Ectodermal cell (in vitro differentiated cells): ENCODE data around the gene KPRP. TPM values are rescaled to one million over a fixed set of nuclear protein-coding genes. Genes with fewer than 3 reads are reported as not detected.

Experiments used
- H3K27ac ChIP-seq: 2 replicates; pipeline ENCODE4 v1.7.0; 2013; ENCODE audit warnings: mild to moderate bottlenecking, low read depth, low read length; ENCODE audit not compliant: insufficient read depth, poor library complexity, severe bottlenecking
- H3K27me3 ChIP-seq: 2 replicates; pipeline ENCODE4 v1.7.0; 2013; ENCODE audit warnings: mild to moderate bottlenecking, low read length; ENCODE audit not compliant: insufficient read depth, control insufficient read depth, poor library complexity, severe bottlenecking
- H3K36me3 ChIP-seq: one replicate; pipeline ENCODE4 v1.7.0; 2013; ENCODE audit warnings: low read length; ENCODE audit not compliant: control insufficient read depth, insufficient read depth
- H3K4me1 ChIP-seq: one replicate; pipeline ENCODE4 v1.7.0; 2013; ENCODE audit warnings: low read length; ENCODE audit not compliant: control insufficient read depth, insufficient read depth
- H3K4me3 ChIP-seq: 2 replicates; pipeline ENCODE4 v1.7.0; 2013; ENCODE audit warnings: low read depth, low read length, control low read depth; ENCODE audit not compliant: insufficient read depth
- H3K9me3 ChIP-seq: 2 replicates; pipeline ENCODE4 v1.7.0; 2013; ENCODE audit warnings: mild to moderate bottlenecking, low read length, moderate library complexity; ENCODE audit not compliant: control insufficient read depth
- WGBS, 2 experiments: methylation state at CpG; one replicate each; pipeline ENCODE4 v1.1.7; 2013; ENCODE audit warnings: missing lambda C conversion rate in 2 of 2; 5-methylcytosine and 5-hydroxymethylcytosine counted together
- polyA plus RNA-seq, 4 experiments: library from polyadenylated mRNA; stranded (reverse); fragments of 50-300 nt; gene quantifications; one replicate each; pipeline ENCODE4 v1.2.3, GENCODE V29; 2013

Gene KPRP, protein sequence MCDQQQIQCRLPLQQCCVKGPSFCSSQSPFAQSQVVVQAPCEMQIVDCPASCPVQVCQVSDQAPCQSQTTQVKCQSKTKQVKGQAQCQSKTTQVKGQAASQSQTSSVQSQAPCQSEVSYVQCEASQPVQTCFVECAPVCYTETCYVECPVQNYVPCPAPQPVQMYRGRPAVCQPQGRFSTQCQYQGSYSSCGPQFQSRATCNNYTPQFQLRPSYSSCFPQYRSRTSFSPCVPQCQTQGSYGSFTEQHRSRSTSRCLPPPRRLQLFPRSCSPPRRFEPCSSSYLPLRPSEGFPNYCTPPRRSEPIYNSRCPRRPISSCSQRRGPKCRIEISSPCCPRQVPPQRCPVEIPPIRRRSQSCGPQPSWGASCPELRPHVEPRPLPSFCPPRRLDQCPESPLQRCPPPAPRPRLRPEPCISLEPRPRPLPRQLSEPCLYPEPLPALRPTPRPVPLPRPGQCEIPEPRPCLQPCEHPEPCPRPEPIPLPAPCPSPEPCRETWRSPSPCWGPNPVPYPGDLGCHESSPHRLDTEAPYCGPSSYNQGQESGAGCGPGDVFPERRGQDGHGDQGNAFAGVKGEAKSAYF
- polyA plus RNA-seq (2013, experiment 1 of 4) = not detected
- not detected for polyA plus RNA-seq (2013, experiment 2 of 4)
- not detected for polyA plus RNA-seq (2013, experiment 3 of 4)
- polyA plus RNA-seq (2013, experiment 4 of 4) = not detected

DNA sequence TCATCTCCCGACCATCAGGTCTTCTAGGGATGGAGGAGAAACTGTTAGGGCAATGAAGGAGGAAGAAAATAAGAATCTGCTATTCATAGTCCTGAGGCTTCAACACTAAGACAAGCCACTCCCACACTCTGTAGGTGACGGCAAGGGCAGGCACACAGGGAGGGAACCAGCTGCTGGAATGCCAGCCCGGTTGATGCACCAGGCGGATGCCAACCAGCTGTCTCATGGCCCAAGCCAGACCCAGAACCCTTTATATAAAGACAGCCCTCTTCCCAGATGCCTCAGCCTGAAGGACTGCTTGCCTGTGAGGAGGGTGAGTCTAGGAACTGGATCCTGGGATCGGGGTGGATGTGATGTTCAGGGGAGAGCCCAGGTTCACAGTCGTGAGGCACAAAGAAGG, at the start of gene KPRP:
Gene KPRP (plus strand): TSS at position 279 of the 400 bp plus-strand sequence. CDS start 1,564 bp downstream, outside the sequence.
- H3K36me3 ChIP-seq = no peaks in the 10 kb centered on the region
- no peak within 1 kb of the TSS for H3K4me3 ChIP-seq
- no peaks in the 10 kb centered on the region for H3K4me1 ChIP-seq
- H3K9me3 ChIP-seq = peaks cover 14% of the 10 kb centered on the region
- H3K27me3 ChIP-seq = no peaks in the 10 kb centered on the region
- no peak within 1 kb of the TSS for H3K27ac ChIP-seq
- 77 to 87% methylated on average over 5 to 6 of the region's 6 CpGs for WGBS, 2 experiments

GRCh38 chr1:152718238-152718637, 39.6 kb upstream of the KPRP start:
- Histone ChIP-seq H3K4me1 (no peaks in the 10 kb centered on the region), H3K27me3 (no peaks in the 10 kb centered on the region), H3K9me3 (peaks cover 15% of the 10 kb centered on the region), H3K27ac (no peak overlapping the region), H3K4me3 (no peak overlapping the region), H3K36me3 (no peaks in the 10 kb centered on the region)

DNA sequence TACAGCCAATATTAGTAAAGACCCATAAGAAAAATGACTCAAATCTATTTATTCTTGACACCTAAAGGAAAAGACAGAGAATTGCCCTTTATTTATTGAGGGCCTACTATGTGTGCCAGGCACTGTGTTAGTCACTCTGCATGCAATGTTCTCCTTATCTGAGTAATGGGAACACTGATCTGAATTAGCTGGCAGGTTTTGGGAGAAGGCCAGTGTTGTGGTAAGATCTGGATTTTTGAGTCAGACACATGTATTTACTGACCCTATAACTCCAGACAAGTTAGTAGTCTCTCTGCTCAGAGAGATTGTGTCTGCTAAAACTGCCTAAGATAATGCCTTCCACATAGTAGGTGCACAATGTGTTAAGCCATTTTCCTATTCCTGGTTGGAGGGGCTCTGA, 32.6 kb upstream of the KPRP start:
- Histone ChIP-seq H3K4me3 (no peak overlapping the region), H3K27me3 (no peaks in the 10 kb centered on the region), H3K36me3 (no peaks in the 10 kb centered on the region), H3K4me1 (no peaks in the 10 kb centered on the region), H3K27ac (no peak overlapping the region), H3K9me3 (peaks cover 11% of the 10 kb centered on the region)

GRCh38 chr1:152728986-152729385, 28.8 kb upstream of the KPRP start:
- Histone ChIP-seq H3K27me3 (no peaks in the 10 kb centered on the region), H3K4me1 (no peaks in the 10 kb centered on the region), H3K27ac (no peak overlapping the region), H3K4me3 (no peak overlapping the region), H3K36me3 (no peaks in the 10 kb centered on the region), H3K9me3 (peaks cover 3% of the 10 kb centered on the region)
- 80% methylated on average over 1 of the region's 1 CpG; no CpG with 5 or more reads in 1 of the 2 experiments for WGBS, 2 experiments

DNA sequence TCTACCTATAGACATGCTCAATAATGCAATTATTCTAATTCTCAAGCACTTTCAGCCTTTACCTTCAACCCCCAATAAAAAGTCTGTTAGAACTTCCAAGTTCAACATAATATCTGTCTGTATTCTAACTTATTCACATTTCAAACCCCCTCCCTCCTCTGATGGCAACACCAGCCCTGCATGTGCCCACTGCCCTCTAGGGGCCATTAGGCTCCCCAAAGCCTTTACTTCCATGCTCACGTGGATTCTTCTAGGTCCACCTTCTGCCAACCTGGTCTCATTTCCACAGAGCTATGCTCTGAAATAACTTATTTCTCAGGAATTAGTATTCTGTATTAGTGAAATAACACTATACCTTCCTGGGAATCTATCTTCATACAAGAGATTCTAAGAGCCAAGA, 22.2 kb upstream of the KPRP start:
- Histone ChIP-seq H3K4me1 (no peaks in the 10 kb centered on the region), H3K36me3 (no peaks in the 10 kb centered on the region), H3K9me3 (peaks cover 4% of the 10 kb centered on the region), H3K27me3 (no peaks in the 10 kb centered on the region), H3K27ac (no peak overlapping the region), H3K4me3 (no peak overlapping the region)
- WGBS, 2 experiments = 47 to 50% methylated on average over 1 of the region's 1 CpG

- no peak overlapping the region for H3K27ac ChIP-seq
- WGBS, 2 experiments = 66 to 69% methylated on average over 4 of the region's 5 CpGs
- H3K4me3 ChIP-seq = no peak overlapping the region
- H3K9me3 ChIP-seq = peaks cover 9% of the 10 kb centered on the region
- no peaks in the 10 kb centered on the region for H3K4me1 ChIP-seq
- H3K27me3 ChIP-seq = no peaks in the 10 kb centered on the region
- no peaks in the 10 kb centered on the region for H3K36me3 ChIP-seq
Measured at GRCh38 chr1:152737997-152738396, 19.8 kb upstream of the KPRP start.

DNA sequence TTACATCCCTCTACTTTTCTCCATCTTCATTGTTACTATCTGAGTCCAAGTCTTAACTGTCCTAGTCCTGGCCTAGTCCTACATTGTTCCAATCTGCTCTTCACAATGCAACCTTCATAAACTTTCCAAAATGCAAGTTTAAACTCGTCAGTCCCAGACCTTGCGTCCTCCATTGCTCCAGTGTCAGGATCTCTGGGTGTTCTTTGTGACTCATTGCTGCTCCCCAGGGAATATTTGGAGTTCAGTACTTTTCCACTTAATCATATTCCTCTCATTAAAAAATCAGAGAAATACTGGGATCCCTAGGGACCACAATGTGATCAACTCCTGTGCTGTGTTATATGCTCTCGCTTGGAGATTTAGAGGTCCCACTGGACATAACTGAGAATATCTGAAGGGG, 18.0 kb upstream of the KPRP start:
- H3K9me3 ChIP-seq = peaks cover 9% of the 10 kb centered on the region
- WGBS, 2 experiments = 66 to 72% methylated on average over 3 of the region's 3 CpGs

DNA sequence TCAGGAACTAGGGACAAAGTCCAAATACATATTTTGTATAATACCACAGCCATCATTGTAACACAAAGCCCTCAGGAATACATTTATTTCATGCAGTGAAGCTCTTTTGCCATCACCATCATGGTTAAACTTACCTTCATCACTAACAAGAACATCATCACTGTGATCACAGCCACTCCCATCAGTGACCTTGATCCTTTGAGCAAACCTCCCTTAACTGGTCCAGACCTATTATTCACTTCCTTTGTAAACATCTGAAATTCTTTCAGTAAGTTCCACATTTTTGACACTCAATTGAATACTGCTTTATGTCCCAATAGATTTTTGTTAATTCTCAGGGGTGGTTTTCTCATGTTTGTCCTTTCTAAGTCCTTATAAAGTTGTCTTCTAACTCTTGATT, 16.2 kb upstream of the KPRP start:
- H3K27ac ChIP-seq = no peak overlapping the region
- no peaks in the 10 kb centered on the region for H3K4me1 ChIP-seq
- H3K4me3 ChIP-seq = no peak overlapping the region
- peaks cover 9% of the 10 kb centered on the region for H3K9me3 ChIP-seq
- H3K27me3 ChIP-seq = no peaks in the 10 kb centered on the region
- no peaks in the 10 kb centered on the region for H3K36me3 ChIP-seq

More for the DNA sequence above, 18.0 kb upstream of the KPRP start:
- no peaks in the 10 kb centered on the region for H3K27me3 ChIP-seq
- no peaks in the 10 kb centered on the region for H3K36me3 ChIP-seq
- H3K4me3 ChIP-seq = no peak overlapping the region
- H3K4me1 ChIP-seq = no peaks in the 10 kb centered on the region
- H3K27ac ChIP-seq = no peak overlapping the region

DNA sequence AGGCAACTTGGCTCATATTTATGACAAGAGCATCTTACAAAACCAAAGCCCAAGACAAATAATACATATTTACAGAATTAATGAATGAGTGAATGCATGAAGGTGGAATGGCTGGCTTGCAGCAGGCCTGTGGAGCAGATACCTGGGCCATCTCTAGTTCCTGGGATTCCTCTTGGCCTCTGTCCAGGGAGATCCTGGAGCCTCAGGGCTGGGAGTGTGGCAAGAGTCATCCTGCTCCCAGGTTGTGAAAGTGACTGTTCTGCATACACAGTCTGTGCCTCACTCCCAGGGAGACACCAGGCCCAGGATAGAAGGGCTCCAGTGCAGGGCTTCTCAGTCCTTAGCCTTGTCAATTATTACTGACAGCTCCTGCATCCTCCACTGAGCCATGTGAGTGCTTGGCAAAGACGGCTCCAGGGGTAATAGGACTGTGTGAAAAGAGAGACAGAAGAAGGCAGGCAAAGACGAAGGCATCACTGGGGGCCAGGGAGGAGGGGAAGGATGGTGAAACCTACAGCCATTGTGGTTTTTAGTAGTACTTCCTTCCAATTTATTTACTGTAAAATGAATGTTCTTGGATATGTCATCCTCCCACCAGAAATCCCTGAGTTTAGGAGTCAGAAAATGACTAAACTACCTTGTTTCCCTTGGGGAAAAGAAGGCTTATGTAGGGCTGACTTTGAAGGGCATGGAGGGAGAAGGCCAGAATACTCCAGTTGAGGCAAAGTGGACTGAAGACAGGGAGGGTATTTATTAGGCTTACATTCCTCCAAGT, 14.3 kb upstream of the KPRP start:
- Histone ChIP-seq H3K27ac (no peak overlapping the region), H3K36me3 (no peaks in the 10 kb centered on the region), H3K4me1 (no peaks in the 10 kb centered on the region), H3K9me3 (peaks cover 5% of the 10 kb centered on the region), H3K4me3 (no peak overlapping the region), H3K27me3 (no peaks in the 10 kb centered on the region)
- 60 to 66% methylated on average over 2 of the region's 2 CpGs for WGBS, 2 experiments

DNA sequence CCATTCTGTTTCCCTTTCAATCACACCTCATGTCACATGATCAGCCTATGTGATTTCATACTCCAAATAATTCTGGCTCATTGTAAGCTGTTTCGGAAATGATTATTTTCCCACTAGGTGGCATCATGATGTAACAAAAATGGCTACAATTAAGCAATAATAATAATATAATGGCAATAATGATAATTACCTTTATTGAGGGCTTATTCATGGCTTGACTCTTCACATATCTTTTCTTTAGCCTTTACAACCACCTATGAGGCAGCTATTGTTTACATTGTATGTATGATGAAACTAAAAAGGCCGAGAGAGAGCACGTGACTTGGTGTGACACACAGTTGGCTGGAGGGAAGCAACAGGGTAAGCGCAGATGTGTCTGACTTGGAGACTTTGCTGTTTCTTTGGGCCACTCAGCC, 12.5 kb upstream of the KPRP start:
- Histone ChIP-seq H3K9me3 (peaks cover 10% of the 10 kb centered on the region), H3K27ac (no peak overlapping the region)
- 87 to 91% methylated on average over 3 of the region's 4 CpGs for WGBS, 2 experiments

More for the DNA sequence above, 12.5 kb upstream of the KPRP start:
- Histone ChIP-seq H3K4me1 (no peaks in the 10 kb centered on the region), H3K36me3 (no peaks in the 10 kb centered on the region), H3K27me3 (no peaks in the 10 kb centered on the region), H3K4me3 (no peak overlapping the region)
